Measurements from ENCODE around the gene C16orf54.
"Not testable (repeated sequence)": the region's sequence is repeated elsewhere in the genome, so short reads cannot be mapped to it uniquely, and the experiment has no call there.

DNA sequence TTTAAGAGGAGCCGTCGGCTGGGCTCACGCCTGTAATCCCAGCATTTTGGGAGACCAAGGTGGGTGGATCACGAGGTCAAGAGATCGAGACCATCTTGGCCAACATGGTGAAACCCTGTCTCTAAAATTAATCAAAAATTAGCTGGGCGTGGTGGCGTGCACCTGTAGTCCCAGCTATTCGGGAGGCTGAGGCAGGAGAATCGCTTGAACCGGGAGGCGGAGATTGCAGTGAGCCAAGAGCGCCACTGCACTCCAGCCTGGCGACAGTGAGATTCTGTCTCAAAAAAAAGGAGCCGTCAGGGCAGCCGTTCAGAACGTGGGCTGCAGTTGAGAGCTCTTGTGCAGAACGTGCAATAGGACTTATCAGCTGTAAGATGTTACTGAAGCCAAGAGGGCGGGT is 47.4 kb upstream of the C16orf54 start:
- TF ChIP-seq, protein P1, sequence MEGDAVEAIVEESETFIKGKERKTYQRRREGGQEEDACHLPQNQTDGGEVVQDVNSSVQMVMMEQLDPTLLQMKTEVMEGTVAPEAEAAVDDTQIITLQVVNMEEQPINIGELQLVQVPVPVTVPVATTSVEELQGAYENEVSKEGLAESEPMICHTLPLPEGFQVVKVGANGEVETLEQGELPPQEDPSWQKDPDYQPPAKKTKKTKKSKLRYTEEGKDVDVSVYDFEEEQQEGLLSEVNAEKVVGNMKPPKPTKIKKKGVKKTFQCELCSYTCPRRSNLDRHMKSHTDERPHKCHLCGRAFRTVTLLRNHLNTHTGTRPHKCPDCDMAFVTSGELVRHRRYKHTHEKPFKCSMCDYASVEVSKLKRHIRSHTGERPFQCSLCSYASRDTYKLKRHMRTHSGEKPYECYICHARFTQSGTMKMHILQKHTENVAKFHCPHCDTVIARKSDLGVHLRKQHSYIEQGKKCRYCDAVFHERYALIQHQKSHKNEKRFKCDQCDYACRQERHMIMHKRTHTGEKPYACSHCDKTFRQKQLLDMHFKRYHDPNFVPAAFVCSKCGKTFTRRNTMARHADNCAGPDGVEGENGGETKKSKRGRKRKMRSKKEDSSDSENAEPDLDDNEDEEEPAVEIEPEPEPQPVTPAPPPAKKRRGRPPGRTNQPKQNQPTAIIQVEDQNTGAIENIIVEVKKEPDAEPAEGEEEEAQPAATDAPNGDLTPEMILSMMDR (conservative IDR thresholded peaks at IDR 0.05; ENCODE audit: low read depth, low read length) = not testable (repeated sequence)
- TF ChIP-seq POLR2A (IDR thresholded peaks at IDR 0.05; ENCODE audit: low read depth, low read length); MAZ (IDR thresholded peaks at IDR 0.05; ENCODE audit: borderline replicate concordance, low read depth, low read length); RFX5 (IDR thresholded peaks at IDR 0.05; ENCODE audit: low read depth, low read length); CEBPB (IDR thresholded peaks at IDR 0.05; ENCODE audit: low read depth, low read length); CHD1 (IDR thresholded peaks at IDR 0.05; ENCODE audit: low read depth, low read length): not testable (repeated sequence)
- TF ChIP-seq, protein P2, sequence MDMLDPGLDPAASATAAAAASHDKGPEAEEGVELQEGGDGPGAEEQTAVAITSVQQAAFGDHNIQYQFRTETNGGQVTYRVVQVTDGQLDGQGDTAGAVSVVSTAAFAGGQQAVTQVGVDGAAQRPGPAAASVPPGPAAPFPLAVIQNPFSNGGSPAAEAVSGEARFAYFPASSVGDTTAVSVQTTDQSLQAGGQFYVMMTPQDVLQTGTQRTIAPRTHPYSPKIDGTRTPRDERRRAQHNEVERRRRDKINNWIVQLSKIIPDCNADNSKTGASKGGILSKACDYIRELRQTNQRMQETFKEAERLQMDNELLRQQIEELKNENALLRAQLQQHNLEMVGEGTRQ (IDR thresholded peaks at IDR 0.05; ENCODE audit: low read depth, low read length) = not testable (repeated sequence)
- TF ChIP-seq, protein P3, sequence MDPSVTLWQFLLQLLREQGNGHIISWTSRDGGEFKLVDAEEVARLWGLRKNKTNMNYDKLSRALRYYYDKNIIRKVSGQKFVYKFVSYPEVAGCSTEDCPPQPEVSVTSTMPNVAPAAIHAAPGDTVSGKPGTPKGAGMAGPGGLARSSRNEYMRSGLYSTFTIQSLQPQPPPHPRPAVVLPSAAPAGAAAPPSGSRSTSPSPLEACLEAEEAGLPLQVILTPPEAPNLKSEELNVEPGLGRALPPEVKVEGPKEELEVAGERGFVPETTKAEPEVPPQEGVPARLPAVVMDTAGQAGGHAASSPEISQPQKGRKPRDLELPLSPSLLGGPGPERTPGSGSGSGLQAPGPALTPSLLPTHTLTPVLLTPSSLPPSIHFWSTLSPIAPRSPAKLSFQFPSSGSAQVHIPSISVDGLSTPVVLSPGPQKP (IDR thresholded peaks at IDR 0.05; ENCODE audit: borderline replicate concordance, low read depth, low read length) = not testable (repeated sequence)

Data from IMR-90 (cell line).